GM23338 (cell line): ENCODE measurements around the gene SYT2. TPM values are rescaled to one million over a fixed set of nuclear protein-coding genes. Genes with fewer than 3 reads are reported as not detected.

Experiments used
- ATAC-seq: fragments of 200-7000 bp; cut with Tn5 transposase; 3 replicates; pipeline ENCODE4 v1.9.1; 2020
- DNase-seq: peaks from one replicate; pipeline ENCODE4 v3.0.0-alpha.2; 2015; ENCODE audit warnings: low spot score
- H2AFZ ChIP-seq: fragments of 200-600 bp; sonication (generic); 2 replicates; pipeline ENCODE4 v1.8.0; 2016; ENCODE audit warnings: antibody characterized with exemption, mild to moderate bottlenecking, moderate library complexity
- H3F3A ChIP-seq: fragments of 200-600 bp; sonication (generic); replicated peaks from 2 replicates; pipeline ENCODE4 v1.8.0; 2017; ENCODE audit warnings: antibody characterized with exemption, mixed run types, low read depth
- H3K27ac ChIP-seq: fragments of 200-600 bp; sonication (generic); 2 replicates; pipeline ENCODE4 v1.6.1; 2016; ENCODE audit warnings: low read depth
- H3K27me3 ChIP-seq: fragments of 200-600 bp; sonication (generic); 2 replicates; pipeline ENCODE4 v1.8.0; 2016; ENCODE audit warnings: mild to moderate bottlenecking, mixed run types, moderate library complexity; ENCODE audit not compliant: insufficient read depth
- H3K36me3 ChIP-seq: fragments of 200-600 bp; sonication (generic); 2 replicates; pipeline ENCODE4 v1.8.0; 2016; ENCODE audit warnings: mild to moderate bottlenecking; ENCODE audit not compliant: insufficient read depth
- H3K4me1 ChIP-seq: fragments of 200-600 bp; sonication (generic); 2 replicates; pipeline ENCODE4 v1.8.0; 2016; ENCODE audit warnings: mild to moderate bottlenecking, moderate library complexity; ENCODE audit not compliant: insufficient read depth
- H3K4me2 ChIP-seq: fragments of 200-600 bp; sonication (generic); 2 replicates; pipeline ENCODE4 v1.7.1; 2017; ENCODE audit warnings: mixed run types
- H3K4me3 ChIP-seq: fragments of 200-600 bp; sonication (generic); 2 replicates; pipeline ENCODE4 v1.6.1; 2016; ENCODE audit warnings: mixed run types
- H3K79me2 ChIP-seq: fragments of 200-600 bp; sonication (generic); replicated peaks from 2 replicates; pipeline ENCODE4 v1.8.0; 2017; ENCODE audit warnings: mild to moderate bottlenecking; ENCODE audit not compliant: insufficient read depth
- H3K9me2 ChIP-seq: fragments of 200-600 bp; sonication (generic); 2 replicates; pipeline ENCODE4 v1.8.0; 2017; ENCODE audit not compliant: insufficient read depth
- H4K20me1 ChIP-seq: fragments of 200-600 bp; sonication (generic); replicated peaks from 2 replicates; pipeline ENCODE4 v1.8.0; 2017; ENCODE audit warnings: mild to moderate bottlenecking; ENCODE audit not compliant: insufficient read depth
- H3K27ac Mint-ChIP-seq: 2 replicates; pipeline ENCODE4 v1.8.0; 2020; ENCODE audit warnings: inconsistent platforms, mild to moderate bottlenecking, moderate library complexity, mixed read lengths
- H3K27me3 Mint-ChIP-seq: 3 replicates; pipeline ENCODE4 v1.8.0; 2022; ENCODE audit warnings: low read depth, mild to moderate bottlenecking, moderate library complexity, mixed read lengths, inconsistent platforms; ENCODE audit not compliant: insufficient read depth, poor library complexity
- H3K36me3 Mint-ChIP-seq: 3 replicates; pipeline ENCODE4 v1.8.0; 2021; ENCODE audit warnings: low read depth, mild to moderate bottlenecking, inconsistent platforms, moderate library complexity, mixed read lengths
- H3K4me1 Mint-ChIP-seq: 3 replicates; pipeline ENCODE4 v1.8.0; 2020; ENCODE audit warnings: mild to moderate bottlenecking, inconsistent platforms, mixed read lengths
- H3K4me3 Mint-ChIP-seq: 3 replicates; pipeline ENCODE4 v1.8.0; 2021; ENCODE audit warnings: moderate library complexity, mild to moderate bottlenecking, inconsistent platforms, mixed read lengths
- H3K9me3 Mint-ChIP-seq: 3 replicates; pipeline ENCODE4 v1.8.0; 2020; ENCODE audit warnings: moderate library complexity, mild to moderate bottlenecking, inconsistent platforms, mixed read lengths
- CREB1 ChIP-seq: fragments of 250-450 bp; sonication (Bioruptor Pico); IDR thresholded peaks from 2 replicates; pipeline ENCODE4 v1.5.0; 2020; ENCODE audit warnings: low read depth, mild to moderate bottlenecking, moderate library complexity
- ETS1 ChIP-seq: IDR thresholded peaks from 2 replicates; pipeline ENCODE4 v1.6.1; 2016; ENCODE audit warnings: antibody characterized with exemption
- EZH2 ChIP-seq: fragments of 200-600 bp; sonication (generic); IDR thresholded peaks from one replicate; pipeline ENCODE4 v1.8.0; 2017; ENCODE audit warnings: antibody characterized with exemption, mild to moderate bottlenecking, low read depth; ENCODE audit not compliant: unreplicated experiment
- EZH2phosphoT487 ChIP-seq: fragments of 200-600 bp; sonication (generic); IDR thresholded peaks from one replicate; pipeline ENCODE4 v1.8.1; 2018; ENCODE audit warnings: antibody characterized with exemption; ENCODE audit not compliant: unreplicated experiment
- JUNB ChIP-seq: IDR thresholded peaks from one replicate; pipeline ENCODE4 v1.6.1; 2016; ENCODE audit warnings: antibody characterized with exemption; ENCODE audit not compliant: unreplicated experiment
- NANOG ChIP-seq: IDR thresholded peaks from 2 replicates; pipeline ENCODE4 v1.6.1; 2016; ENCODE audit warnings: antibody characterized with exemption, borderline replicate concordance
- POLR2AphosphoS5 ChIP-seq: IDR thresholded peaks from 2 replicates; pipeline ENCODE4 v1.6.1; 2016; ENCODE audit warnings: antibody characterized with exemption, low read depth
- REST ChIP-seq: IDR thresholded peaks from one replicate; pipeline ENCODE4 v1.6.1; 2018; ENCODE audit warnings: antibody characterized with exemption; ENCODE audit not compliant: unreplicated experiment
- STAT1 ChIP-seq: IDR thresholded peaks from one replicate; pipeline ENCODE4 v1.6.1; 2016; ENCODE audit warnings: antibody characterized with exemption; ENCODE audit not compliant: unreplicated experiment
- ZNF114 ChIP-seq: fragments of 250-450 bp; sonication (Bioruptor Pico); IDR thresholded peaks from 2 replicates; pipeline ENCODE4 v1.5.0; 2020; ENCODE audit warnings: mild to moderate bottlenecking, moderate library complexity
- ZNF331 ChIP-seq: fragments of 250-450 bp; sonication (Bioruptor Pico); IDR thresholded peaks from 2 replicates; pipeline ENCODE4 v1.5.0; 2020; ENCODE audit warnings: low read depth, mild to moderate bottlenecking, moderate library complexity
- ZNF462 ChIP-seq: fragments of 250-450 bp; sonication (Bioruptor Pico); IDR thresholded peaks from 2 replicates; pipeline ENCODE4 v1.5.0; 2020; ENCODE audit warnings: mild to moderate bottlenecking, moderate library complexity
- polyA plus RNA-seq: library from polyadenylated mRNA; unstranded; fragments of >200 nt; fragmentation: Nextera tagmentation; extraction: Ambion mirVana; gene quantifications from 2 replicates; pipeline ENCODE4 v1.2.1, GENCODE V29; 2016
- total RNA-seq: library from RNA; depleted of rRNA; stranded (reverse); fragments of >200 nt; shearing (Covaris generic); gene quantifications from 2 replicates; pipeline ENCODE4 v1.2.3, GENCODE V29; 2014
- TF ChIP-seq, protein P1 (sequence below), 2 experiments: fragments of 200-600 bp in 1 of 2; sonication (generic) in 1 of 2; conservative IDR thresholded peaks; 2 replicates each; pipeline versions ENCODE4 v1.5.1 to v1.6.1; 2016 to 2017; ENCODE audit warnings: antibody characterized with exemption in 2 of 2, low read depth in 2 of 2, mild to moderate bottlenecking in 2 of 2, moderate library complexity in 1 of 2

Gene SYT2
- total and polyA plus RNA-seq, 2 experiments from 2014 or later, result 2.4 to 12.5 TPM

DNA sequence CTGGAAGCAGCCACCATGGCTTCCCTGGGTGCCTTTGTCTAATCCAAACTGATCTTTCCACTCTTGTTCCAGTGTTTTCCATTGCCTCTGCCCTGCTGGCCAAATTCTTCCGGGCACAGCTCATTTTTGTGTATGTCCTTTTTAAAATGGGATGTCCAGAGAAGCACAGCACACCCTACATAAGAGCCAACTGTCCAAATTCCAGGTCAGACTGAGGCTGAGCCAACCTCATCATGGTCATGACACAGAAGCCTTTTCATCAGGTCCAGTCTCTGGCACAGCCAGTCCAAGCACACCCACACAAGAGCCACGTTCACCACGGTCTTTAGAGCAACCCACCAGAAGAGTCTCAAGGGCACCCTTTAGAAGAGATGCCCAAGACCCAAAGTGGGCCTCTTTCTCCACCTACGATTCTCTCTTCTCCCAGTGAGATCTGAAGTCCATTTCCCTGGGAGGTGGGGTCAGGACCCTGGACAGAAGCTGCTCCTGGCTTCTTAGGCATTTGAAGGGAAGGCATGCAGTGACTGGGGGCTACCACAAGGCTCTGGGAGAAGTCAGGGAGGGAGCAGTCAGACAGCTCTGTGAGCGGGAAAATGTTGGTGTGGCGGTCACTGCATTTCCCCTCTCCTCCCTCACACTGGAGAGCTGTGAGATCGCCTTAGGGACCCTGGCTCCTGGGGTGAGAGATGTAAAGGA lies 53.2 kb downstream of the SYT2 start:
- TF ChIP-seq REST (peak; percentile 95), ZNF331 (CRISPR knock-in tag) (no peak), POLR2AphosphoS5 (no peak), STAT1 (no peak), EZH2phosphoT487 (no peak), ETS1 (no peak), ZNF462 (CRISPR knock-in tag) (no peak), EZH2 (no peak), CREB1 (no peak), ZNF114 (CRISPR knock-in tag) (0 out of 2 replicates have a peak, but pooled peaks have one; percentile 43), JUNB (no peak), NANOG (no peak)
- TF ChIP-seq, protein P1, sequence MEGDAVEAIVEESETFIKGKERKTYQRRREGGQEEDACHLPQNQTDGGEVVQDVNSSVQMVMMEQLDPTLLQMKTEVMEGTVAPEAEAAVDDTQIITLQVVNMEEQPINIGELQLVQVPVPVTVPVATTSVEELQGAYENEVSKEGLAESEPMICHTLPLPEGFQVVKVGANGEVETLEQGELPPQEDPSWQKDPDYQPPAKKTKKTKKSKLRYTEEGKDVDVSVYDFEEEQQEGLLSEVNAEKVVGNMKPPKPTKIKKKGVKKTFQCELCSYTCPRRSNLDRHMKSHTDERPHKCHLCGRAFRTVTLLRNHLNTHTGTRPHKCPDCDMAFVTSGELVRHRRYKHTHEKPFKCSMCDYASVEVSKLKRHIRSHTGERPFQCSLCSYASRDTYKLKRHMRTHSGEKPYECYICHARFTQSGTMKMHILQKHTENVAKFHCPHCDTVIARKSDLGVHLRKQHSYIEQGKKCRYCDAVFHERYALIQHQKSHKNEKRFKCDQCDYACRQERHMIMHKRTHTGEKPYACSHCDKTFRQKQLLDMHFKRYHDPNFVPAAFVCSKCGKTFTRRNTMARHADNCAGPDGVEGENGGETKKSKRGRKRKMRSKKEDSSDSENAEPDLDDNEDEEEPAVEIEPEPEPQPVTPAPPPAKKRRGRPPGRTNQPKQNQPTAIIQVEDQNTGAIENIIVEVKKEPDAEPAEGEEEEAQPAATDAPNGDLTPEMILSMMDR (conservative IDR thresholded peaks at IDR 0.05; ENCODE audit: low read depth in 2 of 2), result peak; percentile 34 to 41; a peak in 3 of 4 replicates
- H3K36me3 Mint-ChIP-seq, result no peaks in the 10 kb centered on the region

More for the DNA sequence above, 53.2 kb downstream of the SYT2 start:
- no peaks in the 10 kb centered on the region for H3K79me2 ChIP-seq
- H3K27me3 ChIP-seq, result no peaks in the 10 kb centered on the region
- Mint-ChIP-seq H3K27ac (no peak overlapping the region), H3K4me3 (no peak overlapping the region), H3K27me3 (peaks cover 7% of the 10 kb centered on the region), H3K9me3 (no peaks in the 10 kb centered on the region), H3K4me1 (peaks cover 6% of the 10 kb centered on the region)
- H3F3A ChIP-seq, result 0 out of 2 replicates have a peak, but pooled peaks cover 4% of the 10 kb centered on the region
- no peak overlapping the region for H2AFZ ChIP-seq
- peak overlapping the region; percentile 48 for H3K4me2 ChIP-seq
- H3K36me3 ChIP-seq, result no peaks in the 10 kb centered on the region
- no peak overlapping the region for H3K27ac ChIP-seq
- peak; percentile 93 for DNase-seq
- H3K4me1 ChIP-seq, result 0 out of 2 replicates have a peak, but pooled peaks cover 3% of the 10 kb centered on the region
- peak; percentile 94 for ATAC-seq
- peaks cover 9% of the 10 kb centered on the region for H4K20me1 ChIP-seq
- no peak overlapping the region for H3K4me3 ChIP-seq
- no peaks in the 10 kb centered on the region for H3K9me2 ChIP-seq
